ENCODE data around the gene C1orf167.

Gene C1orf167

GRCh38 chr1:11728126-11728806 lies 33.7 kb upstream of the C1orf167 start:
- no peak overlapping the region for H2BK120ac ChIP-seq (ENCODE audit: low read depth, low read length)
- H3K36me3 ChIP-seq (ENCODE audit: control insufficient read depth, insufficient read depth, low read length): no peaks in the 10 kb centered on the region
- H2AK5ac ChIP-seq (ENCODE audit: low read length): no peak overlapping the region
- no peaks in the 10 kb centered on the region for H3K79me1 ChIP-seq (ENCODE audit: low read length)
- H3K23ac ChIP-seq (ENCODE audit: low read length): no peak overlapping the region
- H3K4me3 ChIP-seq (ENCODE audit: low read length): no peak overlapping the region
- WGBS (ENCODE audit: extremely low coverage, insufficient coverage, low lambda C conversion rate): no CpG with 5 or more reads among the region's 4 CpGs
- no peak overlapping the region for H4K8ac ChIP-seq (ENCODE audit: low read depth, low read length)
- H3K9ac ChIP-seq (ENCODE audit: low read length): no peak overlapping the region
- H4K5ac ChIP-seq (ENCODE audit: low read length): no peak overlapping the region
- no peaks in the 10 kb centered on the region for H3K27me3 ChIP-seq (ENCODE audit: insufficient read depth, low read length, poor library complexity)
- H2BK15ac ChIP-seq (replicated peaks; ENCODE audit: low read depth): no peak overlapping the region
- H3K56ac ChIP-seq (ENCODE audit: low read length): no peak overlapping the region
- H3K4me2 ChIP-seq (ENCODE audit: low read length): no peak overlapping the region
- no peak for DNase-seq
- H3K79me2 ChIP-seq (ENCODE audit: control insufficient read depth, insufficient read depth, low read length): no peaks in the 10 kb centered on the region
- no peak overlapping the region for H3K27ac ChIP-seq (ENCODE audit: low read depth, low read length)
- peaks cover 7% of the 10 kb centered on the region for H3K4me1 ChIP-seq (ENCODE audit: control insufficient read depth, low read depth, low read length)
- H2BK5ac ChIP-seq (ENCODE audit: low read length): no peak overlapping the region
- H3K18ac ChIP-seq (ENCODE audit: low read length): no peak overlapping the region
- no peak overlapping the region for H3K4ac ChIP-seq (ENCODE audit: low read depth, low read length)

- no peaks in the 10 kb centered on the region for H3K36me3 ChIP-seq (ENCODE audit: control insufficient read depth, insufficient read depth, low read length)
- no peak for DNase-seq
- no peak overlapping the region for H3K4me3 ChIP-seq (ENCODE audit: low read length)
- H3K27ac ChIP-seq (ENCODE audit: low read depth, low read length): no peak overlapping the region
- H4K5ac ChIP-seq (ENCODE audit: low read length): no peak overlapping the region
- WGBS (ENCODE audit: extremely low coverage, insufficient coverage, low lambda C conversion rate): no CpG with 5 or more reads among the region's 11 CpGs
- H3K9ac ChIP-seq (ENCODE audit: low read length): peak overlapping the region; percentile 34
- no peak overlapping the region for H2BK15ac ChIP-seq (replicated peaks; ENCODE audit: low read depth)
- no peaks in the 10 kb centered on the region for H3K27me3 ChIP-seq (ENCODE audit: insufficient read depth, low read length, poor library complexity)
- H3K18ac ChIP-seq (ENCODE audit: low read length): no peak overlapping the region
- H3K79me2 ChIP-seq (ENCODE audit: control insufficient read depth, insufficient read depth, low read length): no peaks in the 10 kb centered on the region
- peak overlapping the region; percentile 39 for H3K23ac ChIP-seq (ENCODE audit: low read length)
- no peak overlapping the region for H4K8ac ChIP-seq (ENCODE audit: low read depth, low read length)
- peaks cover 7% of the 10 kb centered on the region for H3K4me1 ChIP-seq (ENCODE audit: control insufficient read depth, low read depth, low read length)
- H3K4ac ChIP-seq (ENCODE audit: low read depth, low read length): no peak overlapping the region
- H3K4me2 ChIP-seq (ENCODE audit: low read length): no peak overlapping the region
- no peaks in the 10 kb centered on the region for H3K79me1 ChIP-seq (ENCODE audit: low read length)
- H2AK5ac ChIP-seq (ENCODE audit: low read length): no peak overlapping the region
- peak overlapping the region; percentile 76 for H3K56ac ChIP-seq (ENCODE audit: low read length)
- no peak overlapping the region for H2BK120ac ChIP-seq (ENCODE audit: low read depth, low read length)
- H2BK5ac ChIP-seq (ENCODE audit: low read length): no peak overlapping the region
Measured at GRCh38 chr1:11729155-11729497, 32.9 kb upstream of the C1orf167 start.

DNA sequence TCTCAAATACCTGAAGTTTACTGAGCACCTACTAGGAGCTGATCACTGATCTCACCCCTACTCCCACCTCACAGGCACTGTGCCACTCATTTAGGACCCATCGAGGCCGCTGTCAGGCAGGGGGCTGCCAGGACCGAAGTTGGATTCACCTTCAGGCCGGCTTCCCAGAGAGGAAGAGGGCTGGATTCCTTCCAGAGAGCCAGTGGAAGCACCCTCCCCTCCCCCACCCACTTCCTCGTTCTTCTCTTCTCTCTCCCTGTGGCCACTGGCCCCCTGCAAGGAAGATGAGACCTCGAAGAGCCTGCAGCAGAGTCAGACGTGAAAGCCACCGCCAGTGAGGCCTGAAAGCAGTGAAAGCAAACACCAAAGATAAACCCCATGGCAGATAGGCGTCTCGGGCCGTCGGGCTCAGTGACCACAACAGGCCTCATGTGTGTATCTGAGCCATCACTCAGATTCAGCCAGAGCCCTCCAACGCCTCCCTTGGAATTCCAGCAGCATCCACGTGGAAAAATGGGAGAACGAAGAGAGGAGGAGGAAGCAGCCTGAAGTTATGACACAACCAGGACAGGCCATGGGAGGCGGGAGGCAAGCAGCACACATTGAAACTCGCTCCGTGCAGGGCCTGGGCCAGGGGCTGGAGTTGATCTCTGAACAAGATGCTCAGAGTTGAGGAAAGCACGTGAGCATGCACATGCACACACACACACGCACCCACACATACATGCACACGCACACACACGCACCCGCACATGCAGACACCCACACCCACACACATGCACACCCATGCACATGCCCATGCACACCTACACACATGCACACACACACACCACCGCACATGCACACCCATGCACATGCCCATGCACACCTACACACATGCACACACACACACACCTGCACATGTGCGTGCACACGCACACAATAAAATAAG lies 32.2 kb upstream of the C1orf167 start:
- Histone ChIP-seq H3K18ac (ENCODE audit: low read length) (no peak overlapping the region), H3K36me3 (ENCODE audit: control insufficient read depth, insufficient read depth, low read length) (no peaks in the 10 kb centered on the region), H3K27ac (ENCODE audit: low read depth, low read length) (no peak overlapping the region), H3K4ac (ENCODE audit: low read depth, low read length) (no peak overlapping the region), H2BK120ac (ENCODE audit: low read depth, low read length) (no peak overlapping the region), H3K4me3 (ENCODE audit: low read length) (no peak overlapping the region), H4K5ac (ENCODE audit: low read length) (no peak overlapping the region), H3K79me2 (ENCODE audit: control insufficient read depth, insufficient read depth, low read length) (no peaks in the 10 kb centered on the region), H3K4me1 (ENCODE audit: control insufficient read depth, low read depth, low read length) (peaks cover 7% of the 10 kb centered on the region), H3K27me3 (ENCODE audit: insufficient read depth, low read length, poor library complexity) (no peaks in the 10 kb centered on the region), H4K8ac (ENCODE audit: low read depth, low read length) (no peak overlapping the region), H3K23ac (ENCODE audit: low read length) (peak overlapping the region; percentile 39), H2AK5ac (ENCODE audit: low read length) (no peak overlapping the region), H3K79me1 (ENCODE audit: low read length) (no peaks in the 10 kb centered on the region), H2BK15ac (replicated peaks; ENCODE audit: low read depth) (no peak overlapping the region), H3K9ac (ENCODE audit: low read length) (peak overlapping the region; percentile 34), H3K56ac (ENCODE audit: low read length) (peak overlapping the region; percentile 79), H3K4me2 (ENCODE audit: low read length) (no peak overlapping the region), H2BK5ac (ENCODE audit: low read length) (no peak overlapping the region)
- WGBS (ENCODE audit: extremely low coverage, insufficient coverage, low lambda C conversion rate): no CpG with 5 or more reads among the region's 26 CpGs
- DNase-seq: peak; percentile 53

- WGBS (ENCODE audit: extremely low coverage, insufficient coverage, low lambda C conversion rate): no CpG with 5 or more reads among the region's 5 CpGs
- H3K36me3 ChIP-seq (ENCODE audit: control insufficient read depth, insufficient read depth, low read length): no peaks in the 10 kb centered on the region
Measured at GRCh38 chr1:11730429-11730891, 31.5 kb upstream of the C1orf167 start.

GRCh38 chr1:11731691-11732283 lies 30.2 kb upstream of the C1orf167 start:
- Histone ChIP-seq H3K9ac (ENCODE audit: low read length) (peak overlapping the region; percentile 45), H2BK15ac (replicated peaks; ENCODE audit: low read depth) (no peak overlapping the region), H3K4ac (ENCODE audit: low read depth, low read length) (no peak overlapping the region), H3K23ac (ENCODE audit: low read length) (peak overlapping the region; percentile 20), H2BK5ac (ENCODE audit: low read length) (no peak overlapping the region), H4K8ac (ENCODE audit: low read depth, low read length) (no peak overlapping the region), H3K27ac (ENCODE audit: low read depth, low read length) (no peak overlapping the region), H4K5ac (ENCODE audit: low read length) (no peak overlapping the region), H3K4me2 (ENCODE audit: low read length) (no peak overlapping the region), H2AK5ac (ENCODE audit: low read length) (no peak overlapping the region), H3K4me1 (ENCODE audit: control insufficient read depth, low read depth, low read length) (peaks cover 7% of the 10 kb centered on the region), H3K36me3 (ENCODE audit: control insufficient read depth, insufficient read depth, low read length) (no peaks in the 10 kb centered on the region), H3K27me3 (ENCODE audit: insufficient read depth, low read length, poor library complexity) (no peaks in the 10 kb centered on the region), H3K4me3 (ENCODE audit: low read length) (no peak overlapping the region), H3K18ac (ENCODE audit: low read length) (no peak overlapping the region), H3K79me1 (ENCODE audit: low read length) (no peaks in the 10 kb centered on the region), H3K56ac (ENCODE audit: low read length) (peak overlapping the region; percentile 73), H3K79me2 (ENCODE audit: control insufficient read depth, insufficient read depth, low read length) (no peaks in the 10 kb centered on the region), H2BK120ac (ENCODE audit: low read depth, low read length) (no peak overlapping the region)
- no CpG with 5 or more reads among the region's 17 CpGs for WGBS (ENCODE audit: extremely low coverage, insufficient coverage, low lambda C conversion rate)
- peak; percentile 62 for DNase-seq

More at GRCh38 chr1:11730429-11730891, 31.5 kb upstream of the C1orf167 start:
- Histone ChIP-seq H3K79me2 (ENCODE audit: control insufficient read depth, insufficient read depth, low read length) (no peaks in the 10 kb centered on the region), H3K4me3 (ENCODE audit: low read length) (no peak overlapping the region), H3K4ac (ENCODE audit: low read depth, low read length) (no peak overlapping the region), H3K79me1 (ENCODE audit: low read length) (no peaks in the 10 kb centered on the region), H3K4me1 (ENCODE audit: control insufficient read depth, low read depth, low read length) (peaks cover 7% of the 10 kb centered on the region), H3K56ac (ENCODE audit: low read length) (no peak overlapping the region), H3K27ac (ENCODE audit: low read depth, low read length) (no peak overlapping the region), H2BK120ac (ENCODE audit: low read depth, low read length) (no peak overlapping the region), H3K9ac (ENCODE audit: low read length) (no peak overlapping the region), H2BK5ac (ENCODE audit: low read length) (no peak overlapping the region), H3K4me2 (ENCODE audit: low read length) (no peak overlapping the region), H4K5ac (ENCODE audit: low read length) (no peak overlapping the region), H2AK5ac (ENCODE audit: low read length) (no peak overlapping the region), H3K23ac (ENCODE audit: low read length) (no peak overlapping the region), H4K8ac (ENCODE audit: low read depth, low read length) (no peak overlapping the region), H3K27me3 (ENCODE audit: insufficient read depth, low read length, poor library complexity) (no peaks in the 10 kb centered on the region), H2BK15ac (replicated peaks; ENCODE audit: low read depth) (no peak overlapping the region), H3K18ac (ENCODE audit: low read length) (no peak overlapping the region)
- DNase-seq: no peak
